HG03575 (cell line): ENCODE measurements around the gene TTC13.
"Not testable (repeated sequence)": the region's sequence is repeated elsewhere in the genome, so short reads cannot be mapped to it uniquely, and the experiment has no call there.

ENCODE experiments used
- ATAC-seq: cut with Tn5 transposase; IDR thresholded peaks from one replicate; pipeline ENCODE4 v1.9.1; 2021; ENCODE audit not compliant: unreplicated experiment, insufficient number of reproducible peaks, low FRiP score; ENCODE audit errors: extremely low read depth

Gene TTC13, protein sequence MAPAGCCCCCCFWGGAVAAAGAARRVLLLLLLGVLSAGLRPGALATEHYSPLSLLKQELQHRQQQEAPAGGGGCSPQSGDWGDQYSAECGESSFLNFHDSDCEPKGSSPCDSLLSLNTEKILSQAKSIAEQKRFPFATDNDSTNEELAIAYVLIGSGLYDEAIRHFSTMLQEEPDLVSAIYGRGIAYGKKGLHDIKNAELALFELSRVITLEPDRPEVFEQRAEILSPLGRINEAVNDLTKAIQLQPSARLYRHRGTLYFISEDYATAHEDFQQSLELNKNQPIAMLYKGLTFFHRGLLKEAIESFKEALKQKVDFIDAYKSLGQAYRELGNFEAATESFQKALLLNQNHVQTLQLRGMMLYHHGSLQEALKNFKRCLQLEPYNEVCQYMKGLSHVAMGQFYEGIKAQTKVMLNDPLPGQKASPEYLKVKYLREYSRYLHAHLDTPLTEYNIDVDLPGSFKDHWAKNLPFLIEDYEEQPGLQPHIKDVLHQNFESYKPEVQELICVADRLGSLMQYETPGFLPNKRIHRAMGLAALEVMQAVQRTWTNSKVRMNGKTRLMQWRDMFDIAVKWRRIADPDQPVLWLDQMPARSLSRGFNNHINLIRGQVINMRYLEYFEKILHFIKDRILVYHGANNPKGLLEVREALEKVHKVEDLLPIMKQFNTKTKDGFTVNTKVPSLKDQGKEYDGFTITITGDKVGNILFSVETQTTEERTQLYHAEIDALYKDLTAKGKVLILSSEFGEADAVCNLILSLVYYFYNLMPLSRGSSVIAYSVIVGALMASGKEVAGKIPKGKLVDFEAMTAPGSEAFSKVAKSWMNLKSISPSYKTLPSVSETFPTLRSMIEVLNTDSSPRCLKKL

GRCh38 chr1:230978491-230979388 lies at the start of gene TTC13, which contains the start of gene ARV1:
TTC13 (minus strand) TSS chr1:230978861; CDS start chr1:230978830, 31 bp downstream.
ARV1 (plus strand) TSS chr1:230979094; CDS start chr1:230979106, 12 bp downstream.
- peak; percentile 84 for ATAC-seq

- ATAC-seq, result no peak
Observed at GRCh38 chr1:231027971-231028370, 49.3 kb upstream of the TTC13 start.

- ATAC-seq, result no peak
Observed at GRCh38 chr1:231027136-231027925, 48.7 kb upstream of the TTC13 start.

GRCh38 chr1:231026576-231026975 lies 47.9 kb upstream of the TTC13 start:
- ATAC-seq, result no peak

GRCh38 chr1:231023150-231023549 lies 44.5 kb upstream of the TTC13 start:
- no peak for ATAC-seq

GRCh38 chr1:231022543-231022942 lies 43.9 kb upstream of the TTC13 start:
- not testable (repeated sequence) for ATAC-seq

- ATAC-seq, result no peak
Observed at GRCh38 chr1:231021540-231022031, 42.9 kb upstream of the TTC13 start.

DNA sequence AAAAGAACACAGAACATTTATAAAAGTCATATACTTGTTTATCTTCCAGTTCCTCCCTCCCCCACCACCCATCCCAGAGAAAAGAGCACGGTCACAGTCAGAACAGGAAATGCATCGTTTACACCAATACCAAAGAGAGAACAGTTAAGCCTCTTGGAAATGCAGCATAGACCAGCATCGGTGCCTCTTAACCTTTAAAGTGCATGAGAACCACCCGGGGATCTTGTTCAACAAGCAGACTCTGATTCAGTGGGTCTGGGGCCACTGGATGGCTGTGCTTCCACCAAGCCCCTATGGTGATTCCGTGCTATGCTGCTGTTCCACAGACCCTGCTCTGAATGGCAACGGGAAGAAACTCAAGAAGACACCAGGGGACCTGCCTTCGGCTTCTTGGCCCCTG lies 42.2 kb upstream of the TTC13 start:
- no peak for ATAC-seq

DNA sequence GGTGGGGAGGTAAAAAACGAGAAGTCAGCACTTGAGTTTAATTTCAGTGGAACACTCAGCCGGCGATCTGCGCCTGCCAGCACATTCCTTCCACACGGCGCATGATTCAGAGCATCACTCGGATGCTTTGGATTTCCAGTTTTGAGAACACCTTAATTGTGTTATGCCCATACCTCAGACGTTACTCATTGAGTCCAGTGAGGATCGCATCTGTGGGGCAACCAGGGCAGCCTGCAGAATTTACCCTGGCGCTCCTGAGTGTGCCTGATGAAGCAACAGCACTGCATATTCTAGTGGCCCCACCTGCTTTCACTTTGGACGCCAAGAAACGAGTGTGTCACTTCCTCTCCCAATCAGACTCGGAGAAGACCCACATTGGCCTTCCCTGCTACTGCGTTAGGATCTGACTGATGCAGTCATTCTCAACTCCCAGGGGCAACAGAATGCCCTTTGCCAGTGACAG lies 41.5 kb upstream of the TTC13 start:
- ATAC-seq, result no peak

- no peak for ATAC-seq
Observed at GRCh38 chr1:231019711-231020110, 41.0 kb upstream of the TTC13 start.

GRCh38 chr1:231016966-231017365 lies 38.3 kb upstream of the TTC13 start:
- ATAC-seq, result no peak

GRCh38 chr1:231016234-231016633 lies 37.6 kb upstream of the TTC13 start:
- no peak for ATAC-seq

- no peak for ATAC-seq
Observed at GRCh38 chr1:231013391-231014015, 34.8 kb upstream of the TTC13 start.

DNA sequence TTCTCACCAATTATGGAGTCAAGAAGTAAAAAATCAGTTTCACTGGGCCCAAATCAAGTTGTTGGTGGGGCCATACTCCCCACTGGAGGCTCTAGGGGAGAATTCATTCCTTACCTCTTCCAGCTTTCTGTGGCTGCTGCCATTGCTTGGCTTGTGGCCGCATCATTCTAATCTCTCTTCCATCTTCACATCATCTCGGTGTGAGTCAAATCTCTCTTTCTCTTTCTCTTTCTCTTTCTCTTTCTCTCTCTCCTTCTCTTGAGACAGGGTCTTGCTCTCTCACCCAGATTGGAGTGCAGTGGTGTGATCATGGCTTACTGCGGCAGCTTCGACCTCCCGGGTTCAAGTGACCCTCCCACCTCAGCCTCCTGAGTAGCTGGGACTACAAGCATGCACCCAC lies 33.3 kb upstream of the TTC13 start:
- ATAC-seq, result no peak

- ATAC-seq, result no peak
Observed at GRCh38 chr1:231011360-231011759, 32.7 kb upstream of the TTC13 start.

- ATAC-seq, result not testable (repeated sequence)
Observed at GRCh38 chr1:231007535-231007934, 28.9 kb upstream of the TTC13 start.

DNA sequence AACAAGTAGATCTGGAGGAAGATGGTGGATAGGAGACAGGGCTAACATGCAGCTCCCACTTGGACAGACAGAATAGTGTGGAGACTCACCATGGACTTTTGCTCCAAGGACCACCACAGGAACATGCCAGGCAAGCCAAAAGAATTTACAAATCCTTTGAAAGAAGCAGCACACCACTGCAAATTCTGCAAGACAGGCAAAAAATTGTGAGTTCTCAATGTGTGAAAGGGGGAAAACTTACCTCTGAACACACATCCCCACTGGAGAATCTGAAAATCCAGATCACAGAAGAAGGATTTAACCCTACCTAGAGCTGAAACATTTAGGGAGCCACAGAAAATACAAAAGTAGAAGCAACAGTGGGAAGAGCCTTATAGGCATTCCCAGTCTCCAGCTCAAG lies 23.2 kb upstream of the TTC13 start:
- no peak for ATAC-seq

- no peak for ATAC-seq
Observed at GRCh38 chr1:231000639-231001038, 22.0 kb upstream of the TTC13 start.
